ENCODE results near the gene PDE8B.
"Not testable (repeated sequence)": the region's sequence is repeated elsewhere in the genome, so short reads cannot be mapped to it uniquely, and the experiment has no call there.

The PDE8B gene

GRCh38 chr5:77461287-77461686, 250.8 kb downstream of the PDE8B start:
- no peak for DNase-seq

DNA sequence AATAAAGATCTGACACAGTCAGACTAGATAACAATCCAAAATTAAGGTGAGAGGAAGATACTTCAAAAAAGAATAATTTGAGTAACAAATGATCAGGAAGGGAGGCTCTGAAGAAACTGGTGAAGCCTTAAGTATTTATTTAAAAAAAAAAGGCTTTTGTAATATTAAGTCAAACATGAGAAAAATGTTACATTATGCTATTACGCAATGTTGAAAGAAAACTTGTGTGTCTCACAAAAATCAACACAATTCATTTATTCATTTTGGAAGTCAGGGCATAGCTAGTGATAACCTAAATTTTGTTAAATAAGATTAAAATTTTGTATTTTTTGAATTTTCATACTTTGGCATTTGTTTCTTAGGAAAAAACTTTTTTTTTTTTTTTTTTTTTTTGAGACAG, 253.4 kb downstream of the PDE8B start:
- no peak for DNase-seq

- not testable (repeated sequence) for DNase-seq
These were observed 258.4 kb downstream of the PDE8B start for GRCh38 chr5:77468875-77469274.

DNA sequence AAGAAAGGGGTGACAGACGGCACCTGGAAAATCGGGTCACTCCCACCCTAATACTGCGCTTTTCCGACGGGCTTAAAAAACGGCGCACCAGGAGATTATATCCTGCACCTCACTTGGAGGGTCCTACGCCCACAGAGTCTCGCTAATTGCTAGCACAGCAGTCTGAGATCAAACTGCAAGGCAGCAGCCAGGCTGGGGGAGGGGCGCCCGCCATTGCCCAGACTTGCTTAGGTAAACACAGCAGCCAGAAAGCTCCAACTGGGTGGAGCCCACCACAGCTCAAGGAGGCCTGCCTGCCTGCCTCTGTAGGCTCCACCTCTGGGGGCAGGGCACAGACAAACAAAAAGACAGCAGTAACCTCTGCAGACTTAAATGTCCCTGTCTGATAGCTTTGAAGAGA, 264.6 kb downstream of the PDE8B start:
- DNase-seq: not testable (repeated sequence)

Data from HCEC 1CT (cell line).